Measurements from ENCODE around the gene TLL2. TPM values are rescaled to one million over a fixed set of nuclear protein-coding genes. Genes with fewer than 3 reads are reported as not detected.

TLL2 gene
- total and polyA plus RNA-seq, 9 of the 15 experiments (the other 6 are each of a cell fraction or from before 2014, with no cell fraction given) = 0.09 TPM; not detected in 8

DNA sequence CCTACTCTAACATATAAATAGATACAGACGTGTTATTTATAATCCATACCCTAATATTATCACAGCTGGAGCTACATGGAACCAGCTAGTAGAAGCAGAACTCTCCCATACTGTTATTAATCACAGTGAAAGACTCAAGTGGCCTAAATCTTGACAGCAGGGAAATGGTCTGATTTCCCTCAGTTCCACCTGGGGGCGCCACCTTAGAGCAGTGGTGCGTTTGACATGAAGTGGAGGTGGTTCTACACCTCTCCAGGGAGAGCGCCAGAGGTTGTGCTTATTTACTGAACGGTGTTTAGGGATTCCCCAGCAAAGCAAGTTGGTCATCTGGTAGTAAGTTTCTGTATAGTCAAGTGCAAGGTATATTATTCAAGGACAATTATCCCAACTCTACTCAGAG lies 191.9 kb downstream of the TLL2 start:
- 0% methylated on average over 3 of the region's 5 CpGs for WGBS (ENCODE audit: insufficient coverage, low coverage, missing lambda C conversion rate)
- CTCF ChIA-PET (ENCODE audit: low intra/inter-chr PET ratio) = no interaction called here
- no TSS peak for BruUV-seq (replicated peaks)

More for the DNA sequence above, 191.9 kb downstream of the TLL2 start:
- TF ChIP-seq CTCF (IDR thresholded peaks at IDR 0.05 in 2 of 3, conservative IDR thresholded peaks at IDR 0.05 in 1 of 3; ENCODE audit: insufficient read depth in 2 of 3, low read depth in 1 of 3, low read length in 3 of 3) = peak; percentile 18 to 46 (median 33); a peak in 3 of 6 replicates
- TF ChIP-seq EHMT2 (IDR thresholded peaks at IDR 0.05) = no peak
- H2AFZ ChIP-seq (ENCODE audit: low read depth, low read length) = no peak overlapping the region
- H3K79me2 ChIP-seq (ENCODE audit: control insufficient read depth, insufficient read depth, low read length) = no peaks in the 10 kb centered on the region
- in situ Hi-C loops (cut with MboI) = loop anchor here (10.0 kb wide), 1 partner anchor 307 kb away; no protein-coding TSS in a partner anchor
- no peak for DNase-seq (ENCODE audit: extremely low read depth in 1 of 4, low spot score in 3 of 4)
- no peak overlapping the region for H3K27ac ChIP-seq (ENCODE audit: extremely low read depth, low read depth, low read length)
- no peaks in the 10 kb centered on the region for H3K4me1 ChIP-seq (replicated peaks in 1 of 2; ENCODE audit: control insufficient read depth in 2 of 2, insufficient read depth in 2 of 2, low read length in 2 of 2)
- H3K27me3 ChIP-seq (ENCODE audit: control insufficient read depth in 2 of 2, insufficient read depth in 2 of 2, low read length in 2 of 2) = peaks cover 4 to 13% of the 10 kb centered on the region in 2 experiments; a peak in 3 of 5 replicates
- no peaks in the 10 kb centered on the region for H4K20me1 ChIP-seq (replicated peaks; ENCODE audit: control insufficient read depth, insufficient read depth, low read length)
- H3K9ac ChIP-seq (ENCODE audit: insufficient read depth in 1 of 2, low read depth in 2 of 2, low read length in 2 of 2) = no peak overlapping the region
- H3K36me3 ChIP-seq (ENCODE audit: control insufficient read depth, insufficient read depth, low read length) = no peaks in the 10 kb centered on the region
- POLR2A ChIA-PET = interaction anchor here (0.7 kb wide), 1 partner anchor 12 kb away, joined by 3 read pairs; no protein-coding TSS in a partner anchor
- ATAC-seq = no peak
- no peak overlapping the region for H3K4me2 ChIP-seq (ENCODE audit: insufficient read depth, low read length)
- no peaks in the 10 kb centered on the region for H3K9me1 ChIP-seq (ENCODE audit: control insufficient read depth, insufficient read depth, low read length)
- H3K9me3 ChIP-seq (replicated peaks; ENCODE audit: control insufficient read depth, insufficient read depth, low read depth, low read length) = no peaks in the 10 kb centered on the region
- no peak for FAIRE-seq
- intact Hi-C loops (cut with micrococcal nuclease) = no loop called here
- no peak overlapping the region for H3K4me3 ChIP-seq

Measured in K562 (cell line).